KBM-7 (cell line): ENCODE measurements around the gene JPH4.

ENCODE experiments used
- DNase-seq: peaks from one replicate; pipeline ENCODE4 v3.0.0-alpha.2; 2015
- in situ Hi-C: fragments of 300-500 bp; cut with MboI; formaldehyde crosslinking; loops from 2 replicates; pipeline ENCODE4 v1.14.3; 2020; ENCODE audit warnings: low sequenced_read_pairs, low pct_unique_long_range_greater_than_20kb, mixed read lengths

Gene JPH4

DNA sequence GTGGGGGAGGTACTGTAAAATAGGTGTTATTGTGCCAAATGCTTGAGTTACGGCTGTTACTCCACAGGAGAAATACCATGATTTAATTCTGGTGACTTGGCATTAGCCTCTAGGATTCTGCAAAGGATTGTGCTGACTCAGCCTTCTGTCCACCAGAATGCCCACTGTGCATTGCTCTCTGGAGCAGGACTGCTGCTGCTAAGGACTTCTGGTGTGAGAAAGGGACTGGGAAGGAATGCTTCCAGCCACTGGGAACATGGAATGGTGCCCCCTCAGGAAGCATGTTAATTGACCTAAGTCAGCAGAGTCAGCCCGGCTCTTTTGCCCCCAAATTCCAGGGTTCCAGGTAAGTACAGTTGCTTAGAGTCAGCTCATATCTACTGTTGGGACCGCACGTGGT is 59.9 kb downstream of the JPH4 start:
- in situ Hi-C loops = no loop called here
- DNase-seq = no peak
